GDM1 (cell line): ENCODE measurements around the gene SLC35F4.

Experiments used
- DNase-seq: peaks from one replicate; lab custom pipeline; 2025; lab: John Stamatoyannopoulos, UW

SLC35F4 gene

GRCh38 chr14:57848353-57848752, 17.5 kb downstream of the SLC35F4 start:
- no peak for DNase-seq

DNA sequence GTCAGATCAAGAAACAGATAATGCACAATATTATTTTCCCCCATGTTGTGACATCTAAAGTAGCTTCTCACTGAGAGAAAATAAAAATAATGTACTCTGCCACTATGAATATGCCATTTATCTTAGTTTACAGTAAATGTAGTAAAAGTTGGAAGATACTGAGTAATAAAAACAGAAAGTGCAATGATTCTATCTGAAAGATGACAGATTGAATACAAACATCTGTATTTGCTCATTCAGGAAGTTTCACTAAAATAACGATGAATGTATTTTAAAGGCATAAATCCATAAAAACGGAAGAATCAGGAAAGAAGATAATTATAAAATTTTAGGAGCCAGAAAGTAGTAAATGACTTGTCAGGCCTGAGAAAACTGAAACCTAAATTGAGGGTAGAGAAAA, 18.2 kb downstream of the SLC35F4 start:
- no peak for DNase-seq

- no peak for DNase-seq
Observed at GRCh38 chr14:57847096-57847495, 18.8 kb downstream of the SLC35F4 start.

DNA sequence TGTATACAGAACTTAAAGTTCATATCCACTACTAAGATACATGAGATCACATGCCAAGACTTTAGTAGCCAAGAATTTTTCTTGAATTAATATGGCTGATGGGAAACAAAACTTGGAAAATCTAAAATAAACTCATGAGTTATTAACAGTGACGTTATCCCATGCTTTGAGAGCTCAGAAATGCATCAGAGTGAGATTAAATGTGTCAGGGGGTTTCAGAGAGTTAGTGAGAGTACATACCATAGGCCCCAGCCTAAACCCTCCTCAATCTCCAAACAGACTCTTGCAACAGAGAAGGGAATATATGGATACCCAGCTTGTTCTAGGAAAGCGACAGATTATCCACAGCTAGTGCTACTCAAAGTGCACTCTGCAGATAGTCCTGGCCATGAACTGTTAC, 19.3 kb downstream of the SLC35F4 start:
- DNase-seq, result no peak

- no peak for DNase-seq
Observed at GRCh38 chr14:57845802-57846531, 19.9 kb downstream of the SLC35F4 start.

GRCh38 chr14:57845316-57845715, 20.6 kb downstream of the SLC35F4 start:
- DNase-seq, result no peak

DNA sequence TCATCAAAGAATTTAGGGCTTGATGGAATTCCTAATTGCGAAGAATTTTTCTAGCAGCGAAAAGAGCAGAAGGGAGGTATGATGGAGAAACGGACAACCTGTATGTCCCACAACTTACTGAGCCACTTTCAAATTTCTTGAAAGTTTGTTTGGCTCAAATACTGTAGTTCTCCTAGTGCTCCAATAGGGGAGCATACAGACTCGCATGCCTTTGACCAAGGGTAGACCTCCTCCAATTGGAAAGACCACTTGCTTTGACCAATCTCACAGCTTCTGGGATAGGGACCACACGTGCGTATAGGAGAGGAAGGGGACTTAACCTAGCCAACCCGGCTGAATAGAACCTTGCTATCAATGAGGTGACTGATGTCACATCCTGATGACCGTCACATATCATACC, 28.6 kb downstream of the SLC35F4 start:
- no peak for DNase-seq

DNA sequence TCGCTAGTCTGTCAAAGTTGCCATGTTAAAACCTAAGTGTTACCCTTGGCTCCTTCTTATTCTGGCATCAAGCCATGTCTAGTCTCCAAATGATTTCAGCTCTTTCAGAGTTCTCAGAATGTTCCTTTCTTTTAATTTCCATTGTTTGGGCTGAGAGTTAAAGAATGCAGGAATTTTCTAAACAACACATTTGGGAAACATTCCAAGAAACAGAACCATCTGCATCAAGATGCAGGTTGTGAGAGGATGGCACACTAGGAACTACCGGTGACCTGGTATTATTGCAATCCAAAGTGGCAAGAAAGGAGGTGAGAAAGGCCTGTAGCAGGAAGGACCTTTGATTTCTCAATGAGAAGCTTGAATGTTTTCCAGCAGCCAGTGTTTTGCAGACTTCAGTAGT, 30.1 kb downstream of the SLC35F4 start:
- no peak for DNase-seq

GRCh38 chr14:57834961-57835360, 30.9 kb downstream of the SLC35F4 start:
- no peak for DNase-seq

DNA sequence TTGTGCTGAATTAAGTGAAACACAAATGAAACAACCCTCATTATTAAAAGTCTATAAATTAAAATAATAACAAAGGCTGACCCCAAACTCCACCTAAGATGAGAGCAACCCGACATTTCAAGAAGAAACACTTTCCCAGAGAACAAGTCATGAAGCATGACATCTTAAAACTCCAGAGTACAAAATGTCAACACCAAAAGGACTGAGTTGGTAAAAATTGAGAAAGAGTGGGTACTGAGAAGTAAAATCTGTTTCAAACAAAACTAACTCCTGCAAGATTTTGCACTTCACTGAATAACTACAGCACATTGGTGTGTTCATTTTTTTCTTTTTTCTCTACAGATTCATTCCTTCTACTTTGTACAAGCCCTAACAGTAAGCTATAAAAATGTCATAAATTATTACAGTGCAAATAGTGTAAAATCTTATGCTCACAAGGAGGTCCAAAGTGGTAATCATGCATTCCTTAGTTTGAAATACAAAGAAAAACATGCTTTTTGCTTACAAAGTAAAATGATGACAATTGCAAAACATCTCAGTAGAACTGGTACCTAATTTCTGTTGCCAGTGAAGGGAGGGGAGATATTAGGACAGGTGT, 31.8 kb downstream of the SLC35F4 start:
- no peak for DNase-seq

DNA sequence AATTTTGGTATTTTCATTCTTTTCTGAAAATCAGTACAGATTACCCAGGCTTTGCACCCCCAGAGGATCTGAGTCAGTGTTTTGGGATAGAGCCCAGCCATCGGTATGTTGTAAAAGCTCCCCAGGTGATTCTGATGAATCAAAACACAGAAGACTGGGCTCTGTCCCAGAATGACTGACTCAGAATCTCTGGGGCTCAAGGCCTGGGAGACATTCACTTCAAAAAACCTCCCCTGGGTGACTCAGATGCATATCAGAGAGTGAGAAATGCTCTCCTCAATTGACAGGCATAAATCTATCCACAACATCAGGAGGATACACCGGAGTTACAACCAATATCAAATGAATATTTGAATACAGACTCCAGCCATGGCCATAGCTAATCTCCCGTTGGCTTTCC, 32.6 kb downstream of the SLC35F4 start:
- DNase-seq, result no peak

- DNase-seq, result no peak
Observed at GRCh38 chr14:57831981-57832380, 33.9 kb downstream of the SLC35F4 start.

DNA sequence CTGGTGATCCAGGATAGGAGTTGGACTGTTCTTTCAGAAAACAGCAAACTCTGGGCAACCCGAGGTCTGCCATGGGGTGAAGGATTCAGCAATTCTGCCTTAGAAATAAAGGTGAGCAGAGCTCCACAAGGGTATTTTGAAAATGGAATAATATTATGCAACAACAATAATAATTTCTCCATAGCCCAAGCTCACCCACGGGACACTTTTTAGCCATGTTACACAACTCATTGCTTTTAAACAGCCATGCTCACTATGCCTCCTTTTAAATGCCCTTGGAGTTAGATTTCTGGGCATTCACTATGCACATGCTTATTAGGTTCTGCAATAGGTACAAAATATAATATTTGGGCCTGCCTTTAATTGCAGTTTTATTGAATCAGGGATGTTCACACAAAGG, 37.2 kb downstream of the SLC35F4 start:
- DNase-seq, result no peak

DNA sequence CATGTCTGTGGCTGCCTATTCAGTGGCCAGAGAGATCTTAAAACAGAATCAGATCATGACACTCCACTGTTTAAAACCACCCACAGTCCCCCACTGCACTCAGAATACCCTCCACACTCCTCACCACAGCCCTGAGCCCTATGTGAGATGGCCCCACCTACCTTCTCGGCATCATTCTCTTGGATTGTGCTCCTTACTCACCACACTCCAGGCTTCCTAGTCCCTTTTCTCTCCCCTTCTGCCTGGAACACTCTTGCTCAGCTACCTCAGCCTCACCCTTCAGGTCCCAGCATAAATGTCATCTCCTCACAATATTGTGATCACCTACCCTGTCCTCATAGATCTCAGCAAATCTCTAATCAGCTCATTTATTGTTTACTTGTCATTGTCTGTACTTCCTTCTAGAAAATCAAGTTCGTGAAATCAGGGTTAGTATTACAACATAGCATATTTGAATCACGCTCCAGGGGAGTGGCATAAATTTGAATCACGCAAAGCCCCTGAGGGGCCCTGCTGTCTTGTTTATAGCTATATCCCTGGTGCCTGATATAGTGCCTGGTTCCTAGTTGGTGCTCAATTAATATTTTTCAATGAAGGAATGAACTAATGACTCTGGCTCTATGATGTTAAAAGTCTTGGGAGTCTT, 42.8 kb downstream of the SLC35F4 start:
- DNase-seq, result no peak

DNA sequence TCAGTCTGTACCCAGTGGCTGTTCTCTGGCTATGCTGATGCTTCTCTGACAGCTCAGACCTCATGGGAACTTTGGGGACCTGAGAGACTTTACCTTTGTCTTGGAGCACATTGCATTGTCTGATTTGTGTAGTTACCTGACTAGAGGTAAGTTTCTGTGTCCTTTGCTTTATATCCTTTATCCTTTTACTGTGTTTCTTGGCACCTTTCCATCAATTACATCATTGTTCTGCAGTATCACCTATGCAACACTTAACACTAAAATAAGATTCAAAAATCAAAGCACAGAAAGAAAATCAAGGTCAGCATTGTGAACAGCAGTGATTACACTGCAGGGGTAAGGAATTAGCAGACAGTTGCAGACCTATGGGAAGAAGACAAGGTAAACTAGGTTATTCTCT, 43.8 kb downstream of the SLC35F4 start:
- no peak for DNase-seq

DNA sequence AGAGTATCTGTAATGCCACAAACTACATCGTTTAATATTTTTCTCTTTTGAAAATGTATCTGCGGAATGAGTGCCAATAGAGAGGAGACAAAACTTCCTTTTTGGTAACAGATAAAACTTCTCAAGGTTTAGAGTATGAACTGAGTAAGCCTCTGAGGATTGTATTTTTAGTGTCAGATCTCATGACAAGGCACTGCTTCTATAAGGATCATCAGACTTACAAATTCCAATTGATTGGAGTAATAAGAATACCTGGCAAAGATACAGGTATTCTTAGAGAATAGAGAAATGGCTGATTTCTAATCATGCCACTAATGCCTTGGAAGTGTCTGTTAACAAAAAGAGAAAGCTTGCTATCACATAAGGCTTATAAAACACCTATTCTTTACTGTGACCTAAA, 45.3 kb downstream of the SLC35F4 start:
- DNase-seq, result no peak

GRCh38 chr14:57818511-57818910, 47.4 kb downstream of the SLC35F4 start:
- no peak for DNase-seq

- DNase-seq, result no peak
Observed at GRCh38 chr14:57816568-57817284, 49.2 kb downstream of the SLC35F4 start.

- no peak for DNase-seq
Observed at GRCh38 chr14:57814726-57815125, 51.2 kb downstream of the SLC35F4 start.

DNA sequence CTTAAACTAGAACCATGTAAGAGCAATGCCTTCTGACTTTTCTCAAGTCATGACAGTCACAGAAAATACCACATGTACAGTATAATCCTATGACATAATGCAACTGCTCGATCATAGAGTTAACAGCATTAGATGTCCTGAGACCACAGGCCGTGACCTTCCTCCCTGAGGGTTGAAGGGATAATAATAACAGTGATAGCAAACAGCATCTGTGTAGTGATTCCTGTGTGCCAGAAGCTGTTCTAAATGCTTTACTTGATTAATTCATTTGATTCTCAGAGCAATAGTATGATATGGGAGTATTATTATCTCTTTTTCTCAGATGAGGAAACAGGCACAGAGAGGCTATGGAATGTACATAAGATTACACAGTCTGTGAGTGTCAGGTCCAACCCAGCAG, 53.2 kb downstream of the SLC35F4 start:
- no peak for DNase-seq

DNA sequence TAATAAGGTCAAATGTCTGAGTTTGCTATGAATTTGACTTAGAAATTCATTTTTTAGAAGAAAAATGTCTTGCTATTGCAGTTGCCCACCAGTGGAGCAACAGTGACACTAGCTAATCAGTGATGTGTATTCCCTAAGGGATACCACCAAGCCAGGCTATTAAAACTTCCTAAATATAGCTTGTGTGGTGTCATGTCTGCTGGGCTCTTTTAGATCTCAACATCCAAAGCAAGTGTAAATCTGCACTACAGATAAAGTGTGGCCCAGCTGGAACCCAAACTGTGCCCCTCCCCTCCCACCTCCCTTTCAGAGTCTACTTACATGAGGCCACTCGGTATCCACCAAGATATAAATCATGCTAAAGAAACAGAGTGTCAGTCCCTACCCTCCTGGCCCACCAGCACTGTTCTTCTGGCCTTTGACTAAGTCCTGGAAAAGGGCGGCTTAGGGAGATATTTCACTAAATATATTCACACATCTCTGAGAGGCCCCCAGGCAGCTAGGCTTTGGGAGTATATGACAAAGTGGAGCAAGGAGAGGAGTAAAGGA, 53.8 kb downstream of the SLC35F4 start:
- DNase-seq, result no peak

GRCh38 chr14:57809808-57810207, 56.1 kb downstream of the SLC35F4 start:
- DNase-seq, result no peak

- DNase-seq, result no peak
Observed at GRCh38 chr14:57797160-57797559, 68.7 kb downstream of the SLC35F4 start.
